Smooth muscle cell (in vitro differentiated cells): ENCODE data around the gene ZMYND10. TPM values are rescaled to one million over a fixed set of nuclear protein-coding genes. Genes with fewer than 3 reads are reported as not detected.
A peak's percentile ranks its signal among the peaks of the same experiment; 100 is the strongest.

ENCODE experiments used
- DNase-seq: peaks from one replicate; lab custom pipeline; 2025; ENCODE audit not compliant: unreplicated experiment; lab: John Stamatoyannopoulos, UW
- H2AFZ ChIP-seq: fragments of 200-600 bp; sonication (generic); 2 replicates; pipeline ENCODE4 v1.6.0; 2016; ENCODE audit warnings: antibody characterized with exemption, low read depth, mild to moderate bottlenecking
- H3F3A ChIP-seq: fragments of 200-600 bp; sonication (generic); 2 replicates; pipeline ENCODE4 v1.6.0; 2017; ENCODE audit warnings: antibody characterized with exemption, low read depth
- H3K27ac ChIP-seq: fragments of 200-600 bp; sonication (generic); 2 replicates; pipeline ENCODE4 v1.5.1; 2016; ENCODE audit warnings: low read depth, mild to moderate bottlenecking
- H3K27me3 ChIP-seq: fragments of 200-600 bp; sonication (generic); 2 replicates; pipeline ENCODE4 v1.6.1; 2016; ENCODE audit warnings: low read depth, mild to moderate bottlenecking
- H3K36me3 ChIP-seq: fragments of 200-600 bp; sonication (generic); 2 replicates; pipeline ENCODE4 v1.5.1; 2016; ENCODE audit warnings: low read depth
- H3K4me1 ChIP-seq: fragments of 200-600 bp; sonication (generic); 2 replicates; pipeline ENCODE4 v1.5.1; 2016; ENCODE audit warnings: low read depth
- H3K4me2 ChIP-seq: fragments of 200-600 bp; sonication (generic); 2 replicates; pipeline ENCODE4 v1.6.0; 2016; ENCODE audit warnings: mild to moderate bottlenecking
- H3K4me3 ChIP-seq: fragments of 200-600 bp; sonication (generic); 2 replicates; pipeline ENCODE4 v1.5.1; 2016; ENCODE audit warnings: mild to moderate bottlenecking
- H3K79me2 ChIP-seq: fragments of 200-600 bp; sonication (generic); 2 replicates; pipeline ENCODE4 v1.6.0; 2016; ENCODE audit warnings: low read depth, mild to moderate bottlenecking
- H3K9ac ChIP-seq: fragments of 200-600 bp; sonication (generic); 2 replicates; pipeline ENCODE4 v1.6.0; 2016; ENCODE audit warnings: low read depth
- H3K9me3 ChIP-seq: fragments of 200-600 bp; sonication (generic); replicated peaks from 2 replicates; pipeline ENCODE4 v1.5.1; 2016; ENCODE audit warnings: low read depth
- H4K20me1 ChIP-seq: fragments of 200-600 bp; sonication (generic); 2 replicates; pipeline ENCODE4 v1.6.0; 2016; ENCODE audit warnings: low read depth
- WGBS: methylation state at CpG from one replicate; pipeline ENCODE4 v1.1.7; 2016; ENCODE audit warnings: low lambda C conversion rate; 5-methylcytosine and 5-hydroxymethylcytosine counted together
- polyA plus RNA-seq: library from polyadenylated mRNA; unstranded; fragments of >200 nt; fragmentation: Nextera tagmentation; extraction: Ambion mirVana; gene quantifications from 2 replicates; pipeline ENCODE4 v1.2.1, GENCODE V29; 2016
- total RNA-seq: library from RNA; depleted of rRNA; stranded (reverse); fragments of >200 nt; gene quantifications from 2 replicates; pipeline ENCODE4 v1.2.3, GENCODE V29; 2014
- TF ChIP-seq, protein P1 (sequence below): fragments of 200-600 bp; sonication (generic); IDR thresholded peaks from 2 replicates; pipeline ENCODE4 v1.5.1; 2017; ENCODE audit warnings: borderline replicate concordance, mild to moderate bottlenecking, antibody characterized with exemption; ENCODE audit not compliant: insufficient read depth, poor library complexity, severe bottlenecking

Gene ZMYND10
- total and polyA plus RNA-seq, 2 experiments from 2014 or later: 0.27 to 1.7 TPM

DNA sequence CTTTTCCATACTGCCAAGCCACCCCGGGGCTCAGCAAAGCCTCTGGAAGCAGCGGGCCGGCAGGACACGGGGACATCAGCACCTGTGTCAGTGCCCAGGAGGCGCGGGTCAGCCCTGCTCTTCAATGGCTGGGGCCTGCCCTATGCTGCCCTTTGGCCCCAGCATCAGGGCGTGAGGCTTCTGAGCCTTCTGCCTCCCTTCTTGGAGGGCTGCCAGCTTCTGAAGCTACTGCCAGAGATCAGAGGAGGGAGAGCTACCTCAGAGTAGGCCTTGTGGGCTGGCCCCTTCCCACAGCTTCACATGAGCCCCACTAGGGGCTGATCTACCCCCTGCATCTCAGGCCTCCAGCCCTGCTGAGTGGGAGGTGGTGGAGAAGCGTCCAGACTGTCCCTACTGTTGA is 26.8 kb upstream of the ZMYND10 start:
- WGBS: 70% methylated on average over 8 of the region's 8 CpGs
- TF ChIP-seq, protein P1, sequence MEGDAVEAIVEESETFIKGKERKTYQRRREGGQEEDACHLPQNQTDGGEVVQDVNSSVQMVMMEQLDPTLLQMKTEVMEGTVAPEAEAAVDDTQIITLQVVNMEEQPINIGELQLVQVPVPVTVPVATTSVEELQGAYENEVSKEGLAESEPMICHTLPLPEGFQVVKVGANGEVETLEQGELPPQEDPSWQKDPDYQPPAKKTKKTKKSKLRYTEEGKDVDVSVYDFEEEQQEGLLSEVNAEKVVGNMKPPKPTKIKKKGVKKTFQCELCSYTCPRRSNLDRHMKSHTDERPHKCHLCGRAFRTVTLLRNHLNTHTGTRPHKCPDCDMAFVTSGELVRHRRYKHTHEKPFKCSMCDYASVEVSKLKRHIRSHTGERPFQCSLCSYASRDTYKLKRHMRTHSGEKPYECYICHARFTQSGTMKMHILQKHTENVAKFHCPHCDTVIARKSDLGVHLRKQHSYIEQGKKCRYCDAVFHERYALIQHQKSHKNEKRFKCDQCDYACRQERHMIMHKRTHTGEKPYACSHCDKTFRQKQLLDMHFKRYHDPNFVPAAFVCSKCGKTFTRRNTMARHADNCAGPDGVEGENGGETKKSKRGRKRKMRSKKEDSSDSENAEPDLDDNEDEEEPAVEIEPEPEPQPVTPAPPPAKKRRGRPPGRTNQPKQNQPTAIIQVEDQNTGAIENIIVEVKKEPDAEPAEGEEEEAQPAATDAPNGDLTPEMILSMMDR: no peak
- no peak for DNase-seq

DNA sequence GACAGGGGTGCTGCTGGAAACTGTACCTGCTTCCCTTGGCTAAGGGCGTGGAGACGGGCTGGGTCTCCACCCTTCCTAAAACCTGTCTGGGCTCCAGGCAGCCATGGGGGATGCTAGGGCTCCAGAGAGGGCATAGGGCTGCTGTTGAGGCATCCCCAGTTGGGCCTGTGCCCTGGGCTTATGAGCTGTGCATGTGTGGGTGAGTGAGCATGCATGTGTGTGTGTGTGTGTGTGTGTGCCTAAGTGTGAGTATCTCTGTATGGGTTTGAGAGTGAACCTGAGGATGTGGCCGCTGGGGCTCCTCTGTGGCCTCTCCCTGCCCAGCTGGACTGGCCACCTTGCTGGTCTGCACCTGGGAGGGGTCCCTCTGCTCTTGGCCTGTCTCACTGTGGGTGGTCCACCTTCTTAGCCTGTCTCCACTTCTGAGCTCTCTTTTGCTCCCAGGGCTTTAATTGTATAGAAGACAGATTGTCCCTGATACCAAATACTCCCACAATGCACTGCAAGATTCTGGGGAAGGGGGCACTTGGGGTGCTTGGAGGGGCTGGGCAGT is 25.7 kb upstream of the ZMYND10 start:
- no peaks in the 10 kb centered on the region for H3K27me3 ChIP-seq
- DNase-seq: no peak
- WGBS: 100% methylated on average over 3 of the region's 3 CpGs

More for the DNA sequence above, 26.8 kb upstream of the ZMYND10 start:
- Histone ChIP-seq H3F3A (no peaks in the 10 kb centered on the region), H3K36me3 (no peaks in the 10 kb centered on the region), H3K4me3 (no peak overlapping the region), H3K9ac (no peak overlapping the region), H2AFZ (no peak overlapping the region), H3K4me1 (peaks cover 6% of the 10 kb centered on the region), H3K79me2 (no peaks in the 10 kb centered on the region), H3K9me3 (no peaks in the 10 kb centered on the region), H3K27me3 (no peaks in the 10 kb centered on the region), H4K20me1 (no peaks in the 10 kb centered on the region), H3K4me2 (no peak overlapping the region), H3K27ac (no peak overlapping the region)

DNA sequence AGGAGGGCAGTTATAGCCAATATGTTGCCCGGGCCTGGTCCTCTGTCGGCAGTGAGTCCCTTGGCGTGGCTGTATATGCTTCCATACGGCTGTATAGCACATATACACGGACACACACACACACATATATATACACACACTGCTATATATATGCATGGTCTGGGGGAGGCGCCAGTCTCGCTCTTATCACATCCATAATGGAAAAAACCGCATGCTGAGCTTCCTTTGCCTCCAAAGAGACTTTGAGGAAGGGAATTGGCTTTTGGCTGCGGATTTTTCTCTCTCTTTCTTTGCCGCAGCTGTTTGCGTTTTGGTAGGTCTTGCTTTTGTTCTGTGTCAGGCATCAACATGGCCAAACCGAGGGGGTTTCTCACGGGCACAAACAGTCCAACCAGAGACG is 25.1 kb upstream of the ZMYND10 start:
- TF ChIP-seq, protein P1: peak; percentile 27
- WGBS: 58% methylated on average over 14 of the region's 14 CpGs
- H3K9ac ChIP-seq: no peak overlapping the region

More for the DNA sequence above, 25.7 kb upstream of the ZMYND10 start:
- H3F3A ChIP-seq: no peaks in the 10 kb centered on the region
- no peaks in the 10 kb centered on the region for H4K20me1 ChIP-seq
- no peak overlapping the region for H3K9ac ChIP-seq
- H2AFZ ChIP-seq: no peak overlapping the region
- H3K27ac ChIP-seq: no peak overlapping the region
- TF ChIP-seq, protein P1: no peak
- no peak overlapping the region for H3K4me2 ChIP-seq
- no peaks in the 10 kb centered on the region for H3K9me3 ChIP-seq
- no peaks in the 10 kb centered on the region for H3K36me3 ChIP-seq
- H3K4me1 ChIP-seq: peaks cover 6% of the 10 kb centered on the region
- H3K79me2 ChIP-seq: no peaks in the 10 kb centered on the region
- H3K4me3 ChIP-seq: no peak overlapping the region

More for the DNA sequence above, 25.1 kb upstream of the ZMYND10 start:
- Histone ChIP-seq H3K4me1 (peaks cover 6% of the 10 kb centered on the region), H3F3A (no peaks in the 10 kb centered on the region), H3K79me2 (no peaks in the 10 kb centered on the region), H3K4me3 (no peak overlapping the region), H4K20me1 (no peaks in the 10 kb centered on the region), H3K36me3 (no peaks in the 10 kb centered on the region), H3K27ac (no peak overlapping the region), H3K4me2 (no peak overlapping the region), H3K27me3 (no peaks in the 10 kb centered on the region), H2AFZ (no peak overlapping the region), H3K9me3 (no peaks in the 10 kb centered on the region)
- no peak for DNase-seq
